HG03103 (cell line): ENCODE measurements around the gene PHLDA2.
"Not testable (repeated sequence)": the region's sequence is repeated elsewhere in the genome, so short reads cannot be mapped to it uniquely, and the experiment has no call there.

Experiments used
- ATAC-seq: cut with Tn5 transposase; IDR thresholded peaks from one replicate; pipeline ENCODE4 v1.9.1; 2021; ENCODE audit warnings: low read depth; ENCODE audit not compliant: unreplicated experiment

Gene PHLDA2

DNA sequence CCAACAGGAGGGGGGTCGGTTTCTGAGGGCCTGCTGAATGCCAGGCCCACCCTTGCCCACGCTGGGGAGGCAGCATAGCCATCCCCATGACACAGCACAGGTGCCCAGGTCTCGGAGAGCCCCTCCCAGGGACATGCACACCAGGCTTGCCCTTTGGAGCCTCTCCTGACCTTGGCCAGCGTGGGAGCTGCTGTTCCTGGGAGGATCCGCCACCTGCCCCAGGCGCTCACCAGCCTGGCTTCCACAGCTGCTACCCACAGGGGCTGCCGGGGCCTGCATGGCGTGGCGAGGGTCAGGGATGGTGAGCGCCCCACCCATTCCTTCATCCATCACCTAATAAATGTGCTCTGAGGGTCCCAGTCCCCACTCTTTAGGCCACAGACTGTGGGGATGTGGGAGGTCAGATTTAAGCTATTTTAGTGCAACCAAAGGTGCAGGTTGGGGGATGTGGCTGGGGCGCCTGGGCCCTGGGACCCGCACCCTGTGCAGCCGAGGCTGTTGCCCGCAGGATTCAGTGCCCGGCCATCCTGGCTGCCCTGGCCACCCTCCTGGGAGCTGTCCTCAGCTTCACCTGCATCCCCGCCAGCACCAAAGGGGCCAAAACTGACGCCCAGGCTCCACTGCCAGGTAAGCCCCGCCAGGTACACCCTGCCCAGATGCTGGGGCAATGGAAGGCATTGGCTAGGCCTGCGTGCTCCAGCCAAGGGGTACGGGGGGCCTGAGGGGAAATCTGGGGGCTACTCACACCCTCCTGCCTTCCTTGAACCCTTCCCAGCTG, 12.9 kb downstream of the PHLDA2 start:
- no peak for ATAC-seq

GRCh38 chr11:2915473-2915872, 13.7 kb downstream of the PHLDA2 start:
- no peak for ATAC-seq

GRCh38 chr11:2914455-2915195, 14.6 kb downstream of the PHLDA2 start:
- no peak for ATAC-seq

GRCh38 chr11:2913776-2914175, 15.4 kb downstream of the PHLDA2 start:
- no peak for ATAC-seq

GRCh38 chr11:2913019-2913431, 16.2 kb downstream of the PHLDA2 start:
- ATAC-seq: no peak

DNA sequence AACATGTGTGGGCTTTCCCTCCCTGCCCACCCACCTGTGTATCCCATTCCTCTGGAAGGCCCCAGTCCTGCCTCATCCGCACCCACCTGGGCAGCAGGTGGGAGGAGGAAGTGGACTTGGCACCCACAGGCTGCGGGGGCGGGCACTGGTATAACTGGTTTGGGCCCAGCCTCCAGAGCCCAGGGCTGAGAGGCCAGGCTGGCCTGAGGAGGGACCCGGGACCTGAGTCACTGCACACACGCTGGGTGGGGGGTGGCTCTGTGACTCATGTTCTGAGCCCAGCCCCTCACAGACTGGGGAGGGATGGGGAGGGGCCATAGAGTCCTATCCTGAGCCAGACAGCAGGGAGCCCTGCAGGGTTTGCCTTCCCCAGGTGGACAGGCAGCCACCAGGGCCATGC, 16.7 kb downstream of the PHLDA2 start:
- ATAC-seq: no peak

DNA sequence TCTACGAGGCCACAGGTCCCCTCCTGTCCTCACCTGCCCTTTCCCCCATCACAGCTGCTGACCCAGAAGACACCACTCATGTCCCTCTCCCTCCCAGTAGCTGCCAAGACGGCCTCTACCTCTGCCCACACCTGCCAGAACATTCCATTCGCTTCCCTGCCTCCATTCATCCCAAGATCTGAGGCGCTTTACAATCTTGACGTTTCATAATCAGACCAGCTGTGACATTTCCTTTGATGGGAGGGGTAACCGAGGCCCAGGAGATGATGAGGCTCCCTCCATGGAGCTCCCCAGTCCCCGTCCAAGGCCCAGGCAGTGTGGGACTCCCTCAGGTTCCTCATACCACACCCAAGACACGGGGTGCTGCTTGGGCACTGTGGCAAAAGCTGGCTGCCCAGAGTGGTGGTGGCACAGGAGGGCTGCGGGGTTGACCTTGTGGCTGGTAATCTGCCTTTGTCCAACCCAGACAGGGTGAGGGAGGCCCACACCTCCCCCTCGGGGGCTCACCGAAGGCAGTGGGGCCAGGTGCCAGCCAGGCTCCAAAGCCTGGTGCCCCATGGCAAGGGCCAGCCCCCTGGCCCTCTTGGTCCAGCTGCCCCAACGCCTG, 17.3 kb downstream of the PHLDA2 start:
- ATAC-seq: no peak

DNA sequence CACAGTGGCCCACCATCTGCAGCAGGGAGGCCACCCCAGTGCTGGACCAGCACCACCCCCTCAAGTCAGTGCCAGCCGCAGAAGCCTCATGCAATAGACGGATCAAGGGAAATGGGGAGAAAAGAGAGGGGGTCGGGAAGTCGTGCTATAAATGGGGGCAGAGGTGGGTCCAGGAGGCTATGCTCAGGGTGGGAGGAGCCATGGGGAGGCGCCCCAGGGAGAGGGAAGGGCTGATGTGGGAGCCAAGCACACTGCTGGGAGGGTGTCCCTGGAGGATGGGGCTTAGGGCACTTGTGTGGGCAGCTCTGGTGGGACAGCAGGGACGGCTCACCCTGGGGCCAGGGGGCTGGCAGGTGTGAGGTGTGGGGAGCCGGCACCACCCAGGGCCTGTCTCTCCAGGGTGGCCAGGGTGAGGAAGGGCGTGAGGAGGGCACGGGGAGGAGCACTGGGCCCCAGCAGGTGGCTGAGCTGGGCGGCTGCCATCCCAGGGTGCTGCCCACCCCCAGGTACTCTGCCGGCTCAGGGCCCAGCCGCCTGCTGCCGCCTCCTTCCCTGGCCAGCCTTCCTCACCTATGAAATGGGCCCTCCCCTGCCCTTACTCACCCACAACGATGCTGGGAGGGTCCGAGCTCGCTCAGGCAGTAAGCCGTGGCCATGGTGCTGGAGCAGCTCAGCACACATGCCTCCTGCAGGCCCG, 18.0 kb downstream of the PHLDA2 start:
- no peak for ATAC-seq

DNA sequence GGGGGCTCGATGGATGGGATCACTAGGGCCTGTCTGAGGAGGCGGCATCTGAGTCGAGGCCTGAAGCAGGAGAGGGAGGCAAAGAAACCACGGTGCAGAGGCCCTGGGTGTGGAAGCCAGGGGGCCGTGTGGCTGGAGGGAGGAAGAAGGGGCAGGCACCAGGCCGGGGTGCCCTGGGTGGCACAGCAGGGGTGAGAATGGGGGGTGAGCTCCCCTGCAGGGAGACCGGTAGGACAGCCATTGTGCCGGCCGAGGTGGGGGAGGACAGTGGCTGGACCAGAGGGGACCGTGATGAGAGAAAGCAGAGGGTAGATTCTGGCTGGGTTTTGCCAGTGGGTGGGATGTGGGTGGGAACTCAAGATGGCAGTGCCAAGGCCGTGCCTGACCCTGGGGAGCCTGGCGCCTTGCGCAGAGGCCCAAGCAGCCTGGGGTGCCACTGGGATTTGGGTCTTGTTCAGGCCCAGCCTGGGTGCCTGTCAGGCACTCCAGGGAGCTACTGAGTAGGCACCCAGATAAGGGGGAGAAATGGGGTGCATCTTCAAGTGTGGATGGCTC, 18.7 kb downstream of the PHLDA2 start:
- ATAC-seq: no peak

DNA sequence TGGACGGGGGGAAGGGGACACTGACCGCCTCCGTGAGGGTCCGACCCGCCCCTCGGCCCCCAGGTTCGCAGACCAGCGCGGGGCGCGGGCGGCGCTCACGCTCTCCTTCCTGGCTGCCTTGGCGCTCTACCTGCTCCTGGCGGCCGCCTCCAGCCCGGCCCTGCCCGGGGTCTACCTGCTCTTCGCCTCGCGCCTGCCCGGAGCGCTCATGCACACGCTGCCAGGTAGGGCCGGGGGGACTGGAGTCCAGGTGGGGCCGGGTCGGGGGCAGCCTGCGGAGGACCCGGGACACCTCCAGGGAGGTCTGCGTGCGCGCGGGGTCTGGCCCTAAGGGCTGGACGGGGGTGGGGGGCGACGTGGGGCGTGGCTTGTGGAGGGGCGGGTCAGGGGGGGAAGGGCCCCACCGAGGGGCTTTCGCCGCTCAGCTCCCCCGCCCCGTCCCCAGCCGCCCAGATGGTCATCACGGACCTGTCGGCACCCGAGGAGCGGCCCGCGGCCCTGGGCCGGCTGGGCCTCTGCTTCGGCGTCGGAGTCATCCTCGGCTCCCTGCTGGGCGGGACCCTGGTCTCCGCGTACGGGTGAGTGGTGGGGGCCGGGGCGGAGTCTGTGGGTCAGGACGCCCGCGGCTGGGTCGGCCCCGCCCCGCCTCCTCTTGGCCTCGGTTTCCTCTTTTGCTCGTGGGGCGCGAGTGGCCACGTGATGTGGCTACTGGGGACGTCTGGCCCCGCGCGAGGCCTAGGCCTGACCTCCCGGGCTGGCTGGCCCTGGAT, 19.9 kb downstream of the PHLDA2 start:
- no peak for ATAC-seq

DNA sequence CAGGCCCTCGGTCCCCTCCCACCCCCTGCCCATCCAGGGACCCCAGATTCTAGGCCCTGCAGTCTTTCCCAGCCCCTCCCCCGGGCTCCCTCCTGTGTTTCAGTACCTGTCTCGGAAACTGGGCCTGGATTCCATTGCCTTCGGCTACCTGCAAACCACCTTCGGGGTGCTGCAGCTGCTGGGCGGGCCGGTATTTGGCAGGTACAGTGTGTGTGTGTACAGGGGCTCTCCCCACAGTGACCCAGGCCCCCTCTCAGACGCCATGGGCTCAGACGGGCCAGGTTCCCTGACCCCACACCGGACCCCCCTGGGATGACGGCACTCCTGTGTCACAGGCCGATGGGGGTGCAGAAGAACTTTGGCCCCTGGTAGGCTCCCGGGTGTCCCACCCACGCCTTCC, 21.1 kb downstream of the PHLDA2 start:
- ATAC-seq: no peak

DNA sequence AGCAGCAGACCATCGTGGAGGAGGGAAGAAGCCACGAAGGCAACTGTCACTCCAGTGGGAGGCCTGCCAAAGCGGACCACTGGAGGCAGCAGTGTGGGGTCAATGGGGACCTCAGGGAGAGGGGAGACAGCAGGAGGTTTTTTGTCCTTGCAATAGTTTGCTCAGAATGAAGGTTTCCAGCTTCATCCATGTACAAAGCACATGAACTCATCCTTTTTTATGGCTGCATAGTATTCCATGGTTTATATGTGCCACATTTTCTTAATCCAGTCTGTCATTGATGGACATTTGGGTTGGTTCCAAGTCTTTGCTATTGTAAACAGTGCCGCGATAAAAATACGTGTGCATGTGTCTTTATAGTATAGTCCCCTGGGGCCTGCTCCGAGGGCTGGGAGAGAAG, 23.9 kb downstream of the PHLDA2 start:
- ATAC-seq: not testable (repeated sequence)

DNA sequence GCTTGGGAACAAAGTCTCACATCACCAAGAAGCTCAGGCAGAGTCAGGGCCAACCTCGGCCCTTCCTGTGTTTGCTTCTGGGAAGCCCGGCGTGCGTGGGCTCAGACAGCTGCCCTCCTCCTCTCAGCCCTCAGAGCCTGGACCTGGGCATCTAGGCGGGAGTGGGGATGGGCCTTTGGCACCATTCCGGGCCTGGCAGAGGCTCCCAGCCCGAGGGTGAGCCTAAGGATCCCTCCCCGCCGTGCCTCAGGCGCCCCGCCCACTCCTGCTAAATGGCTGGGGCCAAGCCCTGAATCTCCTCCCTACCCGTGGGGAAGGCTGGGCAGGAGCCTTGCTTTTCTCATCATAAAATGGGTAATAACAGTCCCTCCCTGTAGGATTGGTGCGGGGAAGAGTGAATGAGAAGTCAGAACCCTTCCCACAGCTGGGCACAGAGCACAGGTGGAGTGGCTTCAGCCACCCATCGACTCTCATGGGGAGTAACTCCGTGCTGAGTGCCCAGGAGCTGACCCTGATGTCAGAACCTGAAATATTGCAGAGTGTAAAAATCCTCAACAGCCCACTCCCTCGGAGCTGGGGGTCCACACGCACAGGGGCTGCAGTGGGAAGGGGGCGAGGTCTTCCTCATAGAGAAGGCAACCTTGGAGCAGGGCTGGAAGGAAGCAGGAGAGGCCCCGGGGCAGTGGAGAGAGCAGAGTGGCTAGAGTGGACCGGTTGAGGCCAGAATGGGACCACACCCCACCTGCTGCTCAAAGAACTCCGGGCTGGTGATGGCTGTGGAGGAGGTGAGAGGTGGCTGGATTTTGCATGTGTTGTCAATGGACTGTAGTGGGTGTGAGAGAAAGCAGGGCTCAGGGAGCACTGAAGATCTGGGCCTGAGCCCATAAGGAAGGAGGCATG, 24.8 kb downstream of the PHLDA2 start:
- ATAC-seq: no peak

DNA sequence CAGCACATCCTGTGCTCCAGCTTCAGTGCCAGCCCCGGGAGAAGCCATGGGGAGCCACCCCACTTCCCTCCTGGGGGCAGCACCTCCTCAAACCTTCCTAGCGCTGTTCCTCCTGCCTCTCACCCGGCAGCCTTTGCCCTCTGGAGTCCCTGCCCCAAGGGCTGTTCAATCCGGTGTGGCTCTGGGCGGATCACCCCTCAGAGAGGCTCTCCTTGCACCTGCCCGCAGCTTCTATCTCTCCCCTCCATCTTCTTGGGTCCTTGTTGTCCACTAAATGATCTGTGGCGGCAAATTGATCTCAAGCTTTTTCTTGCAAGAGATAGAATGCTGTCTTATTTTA, 25.6 kb downstream of the PHLDA2 start:
- ATAC-seq: no peak

- no peak for ATAC-seq
These were observed 26.2 kb downstream of the PHLDA2 start for GRCh38 chr11:2902784-2903671.

DNA sequence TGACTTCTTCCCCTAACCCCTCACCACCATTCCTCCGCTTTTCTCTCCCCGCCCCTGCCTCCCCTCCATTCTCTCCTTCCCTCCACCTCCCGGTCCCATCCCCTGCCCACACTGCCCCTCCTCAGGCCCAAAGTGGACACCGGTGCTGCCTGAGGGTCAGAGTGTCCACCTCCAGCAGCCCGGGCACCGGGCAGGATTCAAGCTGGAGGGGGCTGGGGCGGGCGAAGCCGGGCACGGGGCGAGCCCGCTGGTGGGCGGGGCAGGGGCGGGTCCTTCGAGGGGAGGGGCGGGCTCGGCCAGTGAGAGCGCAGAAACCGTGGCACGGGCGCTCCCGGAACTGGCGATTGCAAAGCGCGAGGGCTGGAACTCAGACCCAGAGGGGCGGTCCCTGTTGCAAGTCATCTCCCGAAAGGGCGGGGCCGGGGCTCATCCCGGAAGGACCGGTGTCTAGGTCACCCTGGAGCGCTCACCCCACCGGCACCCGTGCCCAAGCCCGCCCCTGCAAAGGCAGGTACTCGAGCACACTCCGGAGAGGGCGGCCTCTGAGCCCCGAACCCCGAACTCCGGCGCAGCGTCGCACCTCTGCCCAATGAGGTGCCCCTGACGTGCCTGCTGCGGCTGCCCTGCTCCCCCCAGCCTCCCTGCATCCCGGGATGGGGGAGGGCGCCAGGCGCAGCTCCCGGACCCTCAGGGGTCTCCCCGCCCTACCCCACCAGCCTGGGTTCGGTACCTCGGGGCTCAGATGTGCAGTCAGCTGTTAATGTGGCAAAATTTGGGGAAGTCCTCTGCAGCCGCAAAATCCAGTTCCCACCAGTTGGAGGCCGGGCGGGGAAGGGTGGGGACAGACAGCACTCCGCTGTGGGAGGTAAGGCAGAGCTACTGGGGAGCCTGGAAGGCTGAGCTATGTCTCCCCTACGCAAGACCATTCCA, 27.1 kb downstream of the PHLDA2 start:
- ATAC-seq: peak; percentile 93

DNA sequence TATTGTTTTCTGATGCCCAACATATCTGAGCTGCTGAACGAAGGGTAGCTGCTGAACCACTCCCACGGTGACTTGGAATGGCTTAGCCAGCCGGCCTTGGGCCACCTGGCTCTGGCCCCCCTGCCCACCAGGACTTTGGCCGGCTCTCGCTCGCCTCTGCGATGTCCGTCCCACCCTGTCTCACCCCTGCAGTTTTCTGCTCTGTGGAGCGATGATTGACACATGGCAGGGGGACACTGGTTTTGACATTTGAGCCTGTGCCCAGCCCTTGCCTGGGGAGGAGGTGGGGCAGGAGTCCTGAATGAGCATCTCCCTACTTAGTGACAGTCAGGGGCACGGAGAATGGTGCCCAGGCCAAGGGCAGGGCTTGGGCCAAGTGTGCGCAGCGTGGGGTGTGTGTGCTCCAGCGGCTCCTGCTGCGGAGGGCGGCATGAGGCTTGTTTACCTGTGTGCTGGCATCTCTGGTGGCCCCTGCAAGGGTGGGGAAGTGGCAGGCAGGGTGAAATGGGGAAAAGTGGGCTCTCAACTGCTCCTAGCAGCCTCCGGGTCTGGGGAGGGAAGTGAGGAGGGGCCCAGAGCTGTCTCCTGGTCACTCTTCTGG, 27.9 kb downstream of the PHLDA2 start:
- no peak for ATAC-seq
